GM19099 (cell line): Measurements from ENCODE around the gene MAPKAP1.

Experiments
- POLR2A ChIP-seq: IDR thresholded peaks from 3 replicates; pipeline ENCODE4 v1.6.1; 2011; ENCODE audit warnings: low read depth; ENCODE audit not compliant: insufficient read length; ENCODE audit errors: extremely low read depth

MAPKAP1 gene

GRCh38 chr9:125579030-125579932 is 127.7 kb downstream of the MAPKAP1 start:
- no peak for TF ChIP-seq POLR2A

GRCh38 chr9:125574126-125574877 is 132.7 kb downstream of the MAPKAP1 start:
- TF ChIP-seq POLR2A = no peak

GRCh38 chr9:125570246-125570645 is 136.8 kb downstream of the MAPKAP1 start:
- no peak for TF ChIP-seq POLR2A

GRCh38 chr9:125568621-125569020 is 138.4 kb downstream of the MAPKAP1 start:
- no peak for TF ChIP-seq POLR2A

- no peak for TF ChIP-seq POLR2A
Measured at GRCh38 chr9:125565126-125565525, 141.9 kb downstream of the MAPKAP1 start.

GRCh38 chr9:125564631-125565030 is 142.4 kb downstream of the MAPKAP1 start:
- TF ChIP-seq POLR2A = no peak

GRCh38 chr9:125561509-125562148 is 145.4 kb downstream of the MAPKAP1 start:
- TF ChIP-seq POLR2A = no peak

GRCh38 chr9:125559894-125560293 is 147.1 kb downstream of the MAPKAP1 start:
- TF ChIP-seq POLR2A = no peak

- TF ChIP-seq POLR2A = no peak
Measured at GRCh38 chr9:125559194-125559593, 147.8 kb downstream of the MAPKAP1 start.

GRCh38 chr9:125558453-125559092 is 148.4 kb downstream of the MAPKAP1 start:
- no peak for TF ChIP-seq POLR2A

- no peak for TF ChIP-seq POLR2A
Measured at GRCh38 chr9:125556046-125556721, 150.8 kb downstream of the MAPKAP1 start.

- TF ChIP-seq POLR2A = no peak
Measured at GRCh38 chr9:125554726-125555125, 152.3 kb downstream of the MAPKAP1 start.

GRCh38 chr9:125551781-125552180 is 155.2 kb downstream of the MAPKAP1 start:
- TF ChIP-seq POLR2A = no peak
